HG02623 (cell line): ENCODE results near the gene ACBD4.

ENCODE experiments used
- ATAC-seq: cut with Tn5 transposase; IDR thresholded peaks from one replicate; pipeline ENCODE4 v1.9.1; 2021; ENCODE audit warnings: moderate library complexity; ENCODE audit not compliant: unreplicated experiment

Gene ACBD4

DNA sequence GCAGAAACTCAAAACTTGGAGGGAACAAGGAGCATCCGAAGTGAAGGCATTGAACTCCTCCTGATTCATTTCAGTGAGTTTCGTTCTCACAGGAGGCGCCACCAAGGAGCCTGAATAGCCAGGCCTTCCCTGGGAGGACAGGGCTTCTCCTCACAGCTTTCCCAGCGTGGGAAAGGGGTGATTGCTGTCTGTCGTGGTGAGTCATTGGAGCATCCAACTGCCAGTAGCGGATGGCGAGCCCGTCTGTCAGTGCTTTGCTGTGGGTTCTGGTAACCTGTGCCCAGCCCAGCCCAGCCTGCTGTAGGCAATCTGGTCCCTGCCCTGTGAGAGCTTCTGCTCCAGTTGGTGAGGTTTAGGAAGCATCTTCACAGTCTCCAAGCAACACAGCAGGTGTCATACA, 31.5 kb upstream of the ACBD4 start:
- no peak for ATAC-seq

- ATAC-seq = no peak
Measured at GRCh38 chr17:45104497-45104896, 31.0 kb upstream of the ACBD4 start.

DNA sequence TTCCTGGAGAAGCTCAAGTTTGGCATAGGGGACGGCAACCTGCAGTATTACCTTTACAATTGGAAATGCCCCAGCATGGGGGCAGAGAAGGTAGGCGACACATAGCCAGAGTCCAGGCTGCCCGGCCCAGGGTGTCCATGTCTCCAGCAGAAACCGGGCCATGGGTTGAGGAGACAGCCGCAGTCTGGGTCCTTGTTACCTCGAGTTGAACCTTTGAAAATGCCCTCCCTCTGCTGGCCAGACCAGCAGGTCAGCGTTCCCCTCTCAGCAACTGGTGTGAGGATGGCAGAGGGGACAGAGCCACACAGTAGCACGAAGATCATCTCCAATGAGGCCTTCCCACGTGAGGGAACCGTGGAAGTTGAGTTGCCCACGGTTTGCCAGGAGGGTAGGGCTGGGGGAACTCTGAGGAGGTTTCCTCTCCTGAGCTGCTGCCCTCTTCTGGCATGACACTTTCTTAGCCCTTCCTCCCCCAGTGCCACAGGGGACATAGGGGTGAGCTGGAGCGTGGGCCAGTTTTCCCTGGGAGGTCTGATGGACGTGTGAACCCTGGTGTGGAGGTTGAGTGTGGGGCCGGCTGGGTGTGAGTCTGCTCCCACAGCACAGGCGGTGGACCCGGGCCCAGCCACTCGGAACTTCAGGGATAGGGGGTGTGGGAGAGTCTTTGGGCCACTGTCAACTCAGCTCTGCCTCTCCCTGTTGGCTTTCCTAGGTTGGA, 30.4 kb upstream of the ACBD4 start:
- ATAC-seq = no peak

DNA sequence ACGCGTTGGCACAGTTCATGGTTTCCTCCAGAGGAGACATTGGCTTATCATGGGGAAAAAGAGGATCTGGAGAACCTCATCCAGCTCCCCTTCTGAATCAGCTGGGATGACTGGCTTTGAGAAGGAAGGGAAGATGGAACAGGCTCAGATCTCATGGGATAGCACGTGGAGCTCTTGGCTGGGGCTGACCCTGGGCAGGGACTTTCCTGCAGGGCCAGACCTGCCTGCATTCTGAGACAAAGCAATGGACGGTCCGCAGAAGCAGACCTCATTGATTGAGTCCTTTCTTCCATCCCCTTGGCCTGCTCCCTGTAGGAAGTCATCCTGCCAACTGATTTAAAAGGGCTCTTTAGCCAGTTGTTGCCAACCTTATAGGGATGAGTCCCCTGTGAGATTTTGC, 29.4 kb upstream of the ACBD4 start:
- ATAC-seq = no peak

DNA sequence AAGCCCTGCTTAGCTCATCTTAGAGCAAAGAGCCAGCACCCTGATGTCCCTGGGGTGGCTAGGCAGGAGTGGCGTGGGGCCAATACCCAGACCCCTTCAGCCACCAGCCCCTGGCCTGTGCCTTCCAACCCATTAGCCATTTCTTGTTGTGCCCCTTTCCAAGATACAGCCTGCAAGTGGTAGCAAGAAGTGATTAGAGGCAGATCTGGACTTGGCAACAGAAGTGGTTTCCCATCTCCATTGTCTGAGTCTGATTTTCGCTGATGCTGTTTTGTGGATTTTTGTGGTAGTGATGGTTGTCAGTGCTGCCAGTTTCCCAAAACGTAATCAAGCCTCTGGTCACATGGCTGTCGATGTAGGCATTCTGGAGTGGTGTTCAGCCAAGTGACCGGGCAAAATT, 28.9 kb upstream of the ACBD4 start:
- ATAC-seq = no peak

GRCh38 chr17:45107293-45108010, 28.0 kb upstream of the ACBD4 start:
- no peak for ATAC-seq

DNA sequence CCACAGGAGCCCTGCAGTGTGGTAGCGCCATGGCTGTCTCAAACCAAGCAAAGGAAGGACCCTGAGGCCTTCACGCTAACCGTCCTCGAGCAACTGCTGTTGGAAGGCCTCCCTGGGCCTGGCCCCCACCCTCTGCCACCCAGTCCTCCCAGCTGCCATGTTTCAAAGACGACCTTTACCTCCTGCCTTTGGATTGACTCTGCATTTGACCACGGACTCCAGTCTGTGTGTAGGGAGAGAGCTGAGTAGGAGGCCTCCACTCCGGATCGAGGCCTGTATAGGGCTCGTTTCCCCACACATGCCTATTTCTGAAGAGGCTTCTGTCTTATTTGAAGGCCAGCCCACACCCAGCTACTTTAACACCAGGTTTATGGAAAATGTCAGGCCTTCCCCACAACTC, 27.4 kb upstream of the ACBD4 start:
- ATAC-seq = no peak

DNA sequence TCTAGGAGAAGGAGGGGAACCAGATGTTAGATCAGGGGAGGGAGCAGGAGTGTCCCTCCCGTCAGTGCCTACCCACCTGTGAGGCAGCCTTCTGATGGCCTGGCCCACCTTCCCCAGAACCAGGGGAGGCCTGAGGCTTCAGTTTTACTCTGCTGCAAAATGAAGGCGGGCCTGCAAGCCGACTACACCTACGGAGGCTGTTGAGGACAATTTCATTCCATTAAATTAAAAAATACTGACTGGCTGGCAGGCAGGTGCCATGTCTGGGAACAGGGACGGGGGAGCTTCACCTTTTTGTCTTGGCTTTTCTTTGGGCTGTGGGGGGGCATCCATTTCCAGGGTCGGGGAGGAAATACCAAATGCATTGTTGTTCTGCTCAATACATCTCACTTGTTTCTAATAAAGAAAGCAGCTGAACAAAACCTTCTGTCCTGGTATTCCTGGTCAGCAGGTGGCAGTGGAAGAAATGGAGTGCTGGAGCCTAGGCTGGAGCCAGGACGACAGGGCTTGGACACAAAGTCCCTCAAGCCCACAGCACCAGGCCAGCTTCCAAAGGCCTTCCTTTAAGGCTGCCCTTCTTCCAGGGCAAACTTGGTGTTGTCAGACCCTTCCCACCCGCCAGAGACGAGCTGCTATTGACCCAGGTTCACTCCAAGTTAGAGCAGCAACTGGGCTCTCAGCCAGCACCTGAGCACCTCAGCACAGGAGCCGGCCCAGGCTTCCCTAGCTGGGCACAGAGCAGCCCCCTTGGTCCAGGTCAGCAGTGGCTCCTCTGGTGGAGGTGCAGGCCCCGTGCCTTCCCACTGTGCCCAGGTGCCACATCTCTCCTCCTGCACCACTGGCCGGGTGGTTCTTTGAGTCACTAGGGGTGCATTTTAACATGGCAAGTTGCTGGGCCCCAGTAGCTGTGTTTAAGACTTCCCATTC, 26.6 kb upstream of the ACBD4 start:
- ATAC-seq = no peak

DNA sequence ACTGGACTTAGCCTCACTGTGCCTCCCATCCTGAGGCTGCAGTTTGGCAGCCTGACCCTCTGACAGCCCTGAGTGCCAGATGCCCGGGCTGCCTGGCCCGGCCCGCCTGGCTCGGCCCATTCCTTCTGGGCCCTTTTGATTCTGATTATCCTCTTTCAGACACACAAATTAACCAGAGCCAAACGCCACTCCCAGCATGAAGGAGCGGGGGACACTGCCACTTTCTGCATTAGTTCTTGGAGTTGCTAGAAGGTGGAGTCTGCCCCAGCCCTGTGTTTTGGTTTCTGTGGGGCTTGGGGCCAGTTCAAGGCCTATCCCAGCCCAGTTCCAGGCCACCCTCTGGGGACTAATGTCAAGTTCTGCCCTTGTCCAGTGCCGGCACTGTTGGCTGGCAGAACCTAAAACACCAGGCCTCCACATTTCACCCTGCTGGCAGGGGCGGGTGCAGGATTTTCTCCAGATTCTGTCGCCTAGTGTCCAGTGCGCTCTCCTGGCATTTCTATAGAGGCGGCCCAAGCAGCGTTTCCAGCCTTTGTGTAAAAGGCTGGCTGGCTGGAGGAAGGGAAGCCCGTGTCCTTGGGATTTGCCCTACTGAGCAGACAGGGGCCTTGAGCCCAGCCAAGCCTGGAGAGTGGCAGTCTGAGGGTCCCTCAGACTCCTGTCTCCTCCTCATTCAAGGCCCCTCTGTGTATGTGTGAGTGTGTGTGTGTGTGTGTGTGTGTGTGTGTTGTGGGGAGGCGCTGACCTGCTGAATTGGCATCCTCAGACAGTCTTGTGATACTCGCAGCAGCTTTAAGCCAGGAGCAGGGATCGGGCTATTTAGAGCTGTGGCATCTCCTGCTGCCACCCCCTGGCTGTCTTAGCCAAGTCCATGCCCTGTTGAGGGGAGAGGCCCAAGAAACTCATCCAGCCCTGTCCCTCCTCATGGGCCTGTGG, 24.5 kb upstream of the ACBD4 start:
- ATAC-seq = no peak

GRCh38 chr17:45111850-45112249, 23.6 kb upstream of the ACBD4 start:
- no peak for ATAC-seq

DNA sequence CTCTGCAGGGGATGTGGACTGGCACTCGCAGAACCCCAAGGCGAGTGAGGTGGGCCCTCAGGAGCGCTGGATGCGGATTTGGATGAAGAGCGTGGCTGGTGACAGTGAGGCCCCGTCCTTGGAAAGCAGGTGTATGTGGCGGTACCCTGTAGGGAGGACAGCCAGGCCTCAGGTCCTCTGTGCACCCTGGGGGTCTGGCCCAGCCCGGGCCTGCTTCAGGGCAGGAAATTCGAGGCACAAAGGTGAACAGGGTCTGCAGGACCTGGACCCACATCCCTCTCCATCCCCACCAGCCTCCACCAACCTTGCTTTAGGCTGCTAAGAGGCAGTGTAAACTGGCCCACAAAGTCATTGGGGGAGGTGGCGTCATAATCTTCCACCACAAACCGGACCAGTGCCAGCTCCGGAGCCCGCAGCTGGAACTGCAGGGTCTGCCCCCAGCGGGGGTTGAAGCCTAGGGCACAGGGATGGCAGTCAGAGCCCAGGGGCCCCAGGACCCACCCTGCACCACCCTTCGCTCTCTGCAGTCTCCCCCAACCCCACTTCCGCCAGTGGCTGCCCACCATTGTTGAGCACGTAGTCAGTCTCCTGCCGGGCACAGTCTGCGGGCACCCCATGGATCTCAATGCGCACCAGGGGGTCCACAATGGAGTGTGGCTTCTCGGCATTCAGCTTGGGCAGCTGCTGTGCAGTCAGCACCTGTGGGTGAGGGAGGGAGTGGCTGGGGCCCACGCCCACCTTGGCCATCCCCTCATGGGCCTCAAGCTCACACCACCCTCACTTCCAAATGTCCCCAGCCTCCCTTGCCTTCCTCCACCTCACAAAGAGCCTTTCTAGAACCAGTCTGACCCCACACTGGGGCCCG, 22.7 kb upstream of the ACBD4 start:
- ATAC-seq = no peak

DNA sequence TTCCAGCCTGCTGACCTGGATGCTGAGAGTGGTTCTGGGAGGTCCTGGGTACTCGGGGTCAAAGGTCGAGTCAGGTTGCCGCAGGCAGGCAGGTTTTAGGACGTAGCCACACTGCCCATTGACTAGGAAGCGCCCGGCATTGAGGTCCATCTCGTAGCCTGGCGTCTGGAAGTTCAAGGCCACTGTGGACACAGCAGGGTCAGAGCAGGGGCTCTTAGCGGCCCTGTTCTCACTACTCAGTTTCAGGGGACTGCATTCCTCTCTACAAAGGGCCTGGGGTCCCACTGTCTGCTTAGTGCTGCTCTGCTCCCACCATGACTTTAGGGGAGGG, 22.1 kb upstream of the ACBD4 start:
- ATAC-seq = no peak

GRCh38 chr17:45114117-45114932, 21.2 kb upstream of the ACBD4 start:
- ATAC-seq = no peak

GRCh38 chr17:45115015-45115625, 20.4 kb upstream of the ACBD4 start:
- no peak for ATAC-seq

- no peak for ATAC-seq
Measured at GRCh38 chr17:45115871-45116270, 19.6 kb upstream of the ACBD4 start.

GRCh38 chr17:45116434-45117016, 19.0 kb upstream of the ACBD4 start:
- no peak for ATAC-seq

- ATAC-seq = no peak
Measured at GRCh38 chr17:45117334-45117733, 18.2 kb upstream of the ACBD4 start.
